Measurements from ENCODE around the gene MED17.

Gene MED17

GRCh38 chr11:93838967-93839366 lies 54.9 kb downstream of the MED17 start:
- H3K4me1 ChIP-seq (ENCODE audit: control insufficient read depth, insufficient read depth, low read length): no peaks in the 10 kb centered on the region
- no peaks in the 10 kb centered on the region for H3K27me3 ChIP-seq (ENCODE audit: control insufficient read depth, insufficient read depth, low read length)
- H3K36me3 ChIP-seq (ENCODE audit: control insufficient read depth, insufficient read depth, low read length): no peaks in the 10 kb centered on the region
- no peak overlapping the region for H3K27ac ChIP-seq (ENCODE audit: low read depth, low read length)
- H3K4me3 ChIP-seq (ENCODE audit: low read depth, low read length): no peak overlapping the region
- H3K9me3 ChIP-seq (ENCODE audit: control insufficient read depth, insufficient read depth, low read length): no peaks in the 10 kb centered on the region
- no peak overlapping the region for H3K9ac ChIP-seq (ENCODE audit: low read depth, low read length)

- Histone ChIP-seq H3K4me3 (ENCODE audit: low read depth, low read length) (no peak overlapping the region), H3K27me3 (ENCODE audit: control insufficient read depth, insufficient read depth, low read length) (no peaks in the 10 kb centered on the region), H3K9me3 (ENCODE audit: control insufficient read depth, insufficient read depth, low read length) (no peaks in the 10 kb centered on the region), H3K27ac (ENCODE audit: low read depth, low read length) (no peak overlapping the region), H3K9ac (ENCODE audit: low read depth, low read length) (no peak overlapping the region), H3K36me3 (ENCODE audit: control insufficient read depth, insufficient read depth, low read length) (no peaks in the 10 kb centered on the region), H3K4me1 (ENCODE audit: control insufficient read depth, insufficient read depth, low read length) (no peaks in the 10 kb centered on the region)
These were observed 56.1 kb downstream of the MED17 start for GRCh38 chr11:93840180-93840579.

GRCh38 chr11:93840981-93841380 lies 56.9 kb downstream of the MED17 start:
- H3K27me3 ChIP-seq (ENCODE audit: control insufficient read depth, insufficient read depth, low read length): no peaks in the 10 kb centered on the region
- no peak overlapping the region for H3K4me3 ChIP-seq (ENCODE audit: low read depth, low read length)
- H3K36me3 ChIP-seq (ENCODE audit: control insufficient read depth, insufficient read depth, low read length): no peaks in the 10 kb centered on the region
- no peak overlapping the region for H3K9ac ChIP-seq (ENCODE audit: low read depth, low read length)
- H3K9me3 ChIP-seq (ENCODE audit: control insufficient read depth, insufficient read depth, low read length): no peaks in the 10 kb centered on the region
- no peak overlapping the region for H3K27ac ChIP-seq (ENCODE audit: low read depth, low read length)
- no peaks in the 10 kb centered on the region for H3K4me1 ChIP-seq (ENCODE audit: control insufficient read depth, insufficient read depth, low read length)

GRCh38 chr11:93841446-93841845 lies 57.4 kb downstream of the MED17 start:
- Histone ChIP-seq H3K27ac (ENCODE audit: low read depth, low read length) (no peak overlapping the region), H3K36me3 (ENCODE audit: control insufficient read depth, insufficient read depth, low read length) (no peaks in the 10 kb centered on the region), H3K4me3 (ENCODE audit: low read depth, low read length) (no peak overlapping the region), H3K4me1 (ENCODE audit: control insufficient read depth, insufficient read depth, low read length) (no peaks in the 10 kb centered on the region), H3K9ac (ENCODE audit: low read depth, low read length) (no peak overlapping the region), H3K9me3 (ENCODE audit: control insufficient read depth, insufficient read depth, low read length) (no peaks in the 10 kb centered on the region), H3K27me3 (ENCODE audit: control insufficient read depth, insufficient read depth, low read length) (no peaks in the 10 kb centered on the region)

GRCh38 chr11:93842034-93842433 lies 58.0 kb downstream of the MED17 start:
- Histone ChIP-seq H3K9ac (ENCODE audit: low read depth, low read length) (no peak overlapping the region), H3K27me3 (ENCODE audit: control insufficient read depth, insufficient read depth, low read length) (no peaks in the 10 kb centered on the region), H3K4me3 (ENCODE audit: low read depth, low read length) (no peak overlapping the region), H3K9me3 (ENCODE audit: control insufficient read depth, insufficient read depth, low read length) (no peaks in the 10 kb centered on the region), H3K36me3 (ENCODE audit: control insufficient read depth, insufficient read depth, low read length) (no peaks in the 10 kb centered on the region), H3K4me1 (ENCODE audit: control insufficient read depth, insufficient read depth, low read length) (no peaks in the 10 kb centered on the region), H3K27ac (ENCODE audit: low read depth, low read length) (no peak overlapping the region)

GRCh38 chr11:93842461-93842860 lies 58.4 kb downstream of the MED17 start:
- Histone ChIP-seq H3K4me1 (ENCODE audit: control insufficient read depth, insufficient read depth, low read length) (no peaks in the 10 kb centered on the region), H3K36me3 (ENCODE audit: control insufficient read depth, insufficient read depth, low read length) (no peaks in the 10 kb centered on the region), H3K9me3 (ENCODE audit: control insufficient read depth, insufficient read depth, low read length) (no peaks in the 10 kb centered on the region), H3K4me3 (ENCODE audit: low read depth, low read length) (no peak overlapping the region), H3K27me3 (ENCODE audit: control insufficient read depth, insufficient read depth, low read length) (no peaks in the 10 kb centered on the region), H3K9ac (ENCODE audit: low read depth, low read length) (no peak overlapping the region), H3K27ac (ENCODE audit: low read depth, low read length) (no peak overlapping the region)

GRCh38 chr11:93843906-93844305 lies 59.8 kb downstream of the MED17 start:
- no peak overlapping the region for H3K27ac ChIP-seq (ENCODE audit: low read depth, low read length)
- no peaks in the 10 kb centered on the region for H3K9me3 ChIP-seq (ENCODE audit: control insufficient read depth, insufficient read depth, low read length)
- H3K9ac ChIP-seq (ENCODE audit: low read depth, low read length): no peak overlapping the region
- H3K36me3 ChIP-seq (ENCODE audit: control insufficient read depth, insufficient read depth, low read length): no peaks in the 10 kb centered on the region
- H3K4me3 ChIP-seq (ENCODE audit: low read depth, low read length): no peak overlapping the region
- no peaks in the 10 kb centered on the region for H3K4me1 ChIP-seq (ENCODE audit: control insufficient read depth, insufficient read depth, low read length)
- no peaks in the 10 kb centered on the region; the same call in 1 of the 2 replicates for H3K27me3 ChIP-seq (ENCODE audit: control insufficient read depth, insufficient read depth, low read length)

GRCh38 chr11:93844568-93844967 lies 60.5 kb downstream of the MED17 start:
- Histone ChIP-seq H3K27me3 (ENCODE audit: control insufficient read depth, insufficient read depth, low read length) (peaks cover 2% of the 10 kb centered on the region; the same call in 1 of the 2 replicates), H3K4me1 (ENCODE audit: control insufficient read depth, insufficient read depth, low read length) (no peaks in the 10 kb centered on the region), H3K4me3 (ENCODE audit: low read depth, low read length) (no peak overlapping the region)

GRCh38 chr11:93845181-93846092 lies 61.4 kb downstream of the MED17 start:
- Histone ChIP-seq H3K4me1 (ENCODE audit: control insufficient read depth, insufficient read depth, low read length) (no peaks in the 10 kb centered on the region), H3K36me3 (ENCODE audit: control insufficient read depth, insufficient read depth, low read length) (no peaks in the 10 kb centered on the region)

More at GRCh38 chr11:93844568-93844967, 60.5 kb downstream of the MED17 start:
- H3K27ac ChIP-seq (ENCODE audit: low read depth, low read length): no peak overlapping the region
- no peak overlapping the region for H3K9ac ChIP-seq (ENCODE audit: low read depth, low read length)
- H3K36me3 ChIP-seq (ENCODE audit: control insufficient read depth, insufficient read depth, low read length): no peaks in the 10 kb centered on the region
- H3K9me3 ChIP-seq (ENCODE audit: control insufficient read depth, insufficient read depth, low read length): no peaks in the 10 kb centered on the region

GRCh38 chr11:93846411-93846810 lies 62.3 kb downstream of the MED17 start:
- Histone ChIP-seq H3K4me1 (ENCODE audit: control insufficient read depth, insufficient read depth, low read length) (no peaks in the 10 kb centered on the region), H3K27me3 (ENCODE audit: control insufficient read depth, insufficient read depth, low read length) (peaks cover 7% of the 10 kb centered on the region), H3K4me3 (ENCODE audit: low read depth, low read length) (no peak overlapping the region), H3K9me3 (ENCODE audit: control insufficient read depth, insufficient read depth, low read length) (no peaks in the 10 kb centered on the region), H3K9ac (ENCODE audit: low read depth, low read length) (no peak overlapping the region), H3K36me3 (ENCODE audit: control insufficient read depth, insufficient read depth, low read length) (no peaks in the 10 kb centered on the region), H3K27ac (ENCODE audit: low read depth, low read length) (no peak overlapping the region)

More at GRCh38 chr11:93845181-93846092, 61.4 kb downstream of the MED17 start:
- H3K27me3 ChIP-seq (ENCODE audit: control insufficient read depth, insufficient read depth, low read length): peaks cover 3% of the 10 kb centered on the region; the same call in 1 of the 2 replicates
- no peak overlapping the region for H3K9ac ChIP-seq (ENCODE audit: low read depth, low read length)
- H3K27ac ChIP-seq (ENCODE audit: low read depth, low read length): no peak overlapping the region
- H3K9me3 ChIP-seq (ENCODE audit: control insufficient read depth, insufficient read depth, low read length): no peaks in the 10 kb centered on the region
- H3K4me3 ChIP-seq (ENCODE audit: low read depth, low read length): no peak overlapping the region

- no peak overlapping the region for H3K27ac ChIP-seq (ENCODE audit: low read depth, low read length)
- 0 out of 2 replicates have a peak, but pooled peaks cover 2% of the 10 kb centered on the region for H3K9me3 ChIP-seq (ENCODE audit: control insufficient read depth, insufficient read depth, low read length)
- peaks cover 7% of the 10 kb centered on the region for H3K27me3 ChIP-seq (ENCODE audit: control insufficient read depth, insufficient read depth, low read length)
- H3K4me1 ChIP-seq (ENCODE audit: control insufficient read depth, insufficient read depth, low read length): no peaks in the 10 kb centered on the region
- H3K36me3 ChIP-seq (ENCODE audit: control insufficient read depth, insufficient read depth, low read length): no peaks in the 10 kb centered on the region
- no peak overlapping the region for H3K9ac ChIP-seq (ENCODE audit: low read depth, low read length)
- no peak overlapping the region; the same call in 1 of the 2 replicates for H3K4me3 ChIP-seq (ENCODE audit: low read depth, low read length)
These were observed 65.1 kb downstream of the MED17 start for GRCh38 chr11:93849201-93849600.
